Thoracic aorta (tissue), 2 donors: ENCODE data around the gene CRYGC. TPM values are rescaled to one million over a fixed set of nuclear protein-coding genes. Genes with fewer than 3 reads are reported as not detected.
"Not testable (repeated sequence)": the region's sequence is repeated elsewhere in the genome, so short reads cannot be mapped to it uniquely, and the experiment has no call there.

Source experiments
- ATAC-seq: fragments of 150-250 bp; one replicate; pipeline ENCODE4 v1.8.0; 2017; ENCODE audit warnings: low read depth; ENCODE audit not compliant: insufficient number of reproducible peaks, low FRiP score
- DNase-seq: peaks from one replicate; pipeline ENCODE4 v3.0.0-alpha.2; 2020; ENCODE audit warnings: low spot score
- H3K27ac ChIP-seq, 2 donors: fragments of 200-600 bp; sonication (generic); 1 replicate in 1 of 2; 2 replicates in 1 of 2; pipeline ENCODE4 v1.5.1; 2016; ENCODE audit warnings: mild to moderate bottlenecking in 2 of 2, moderate library complexity in 2 of 2
- H3K27me3 ChIP-seq: fragments of 200-600 bp; sonication (generic); replicated peaks from 2 replicates; pipeline ENCODE4 v1.6.0; 2016; ENCODE audit warnings: mild to moderate bottlenecking; ENCODE audit not compliant: insufficient read depth
- H3K36me3 ChIP-seq: fragments of 200-600 bp; sonication (generic); one replicate; pipeline ENCODE4 v1.5.1; 2016
- H3K4me1 ChIP-seq, 2 donors: fragments of 200-600 bp; sonication (generic); 1 replicate in 1 of 2; 2 replicates in 1 of 2; pipeline versions ENCODE4 v1.5.1 to v1.6.0; 2016; ENCODE audit warnings: low read depth in 2 of 2, mild to moderate bottlenecking in 1 of 2; ENCODE audit not compliant: control insufficient read depth in 1 of 2
- H3K4me3 ChIP-seq: fragments of 200-600 bp; sonication (generic); 2 replicates; pipeline ENCODE4 v1.5.1; 2016; ENCODE audit warnings: mild to moderate bottlenecking
- H3K9me3 ChIP-seq: fragments of 200-600 bp; sonication (generic); 2 replicates; pipeline ENCODE4 v1.5.1; 2016
- total RNA-seq, 2 donors: library from RNA; depleted of rRNA; stranded (reverse); fragments of >200 nt; gene quantifications; one replicate each; pipeline versions ENCODE4 v1.1.0 to v1.2.3, GENCODE V29; 2016
- TF ChIP-seq, protein P1 (sequence below): fragments of 200-600 bp; sonication (generic); IDR thresholded peaks from one replicate; pipeline ENCODE4 v1.5.1; 2019; ENCODE audit warnings: antibody characterized with exemption

CRYGC gene
- total RNA-seq, 2 donors from 2014 or later = not detected

DNA sequence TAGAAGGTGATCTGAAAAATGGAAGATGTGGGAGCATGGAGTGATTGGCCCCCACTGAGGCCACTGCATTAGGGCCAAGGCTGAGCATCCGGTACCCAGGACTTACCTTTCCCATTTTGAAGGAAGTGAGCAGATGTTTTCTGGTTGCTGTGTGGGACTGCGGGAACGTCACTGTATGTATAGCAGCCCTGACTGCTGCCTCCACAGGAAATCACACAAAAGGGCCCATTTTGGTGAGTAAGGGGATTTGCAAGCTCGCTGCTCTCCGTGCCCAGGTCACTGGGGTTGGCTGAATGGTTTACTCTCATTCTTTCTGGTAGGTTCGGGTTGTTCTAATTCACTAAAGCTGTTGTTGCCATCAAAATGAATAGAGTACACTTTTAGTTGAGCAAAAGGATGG, 16.4 kb upstream of the CRYGC start, which contains the start of gene CRYGB:
Gene CRYGB (minus strand): TSS at position 153 of the 400 bp plus-strand sequence. CDS start 38 bp downstream, at position 115.
- Histone ChIP-seq H3K36me3 (no peaks in the 10 kb centered on the region), H3K9me3 (no peaks in the 10 kb centered on the region), H3K27me3 (no peaks in the 10 kb centered on the region), H3K4me3 (no peak within 1 kb of the TSS), H3K4me1 (no peaks in the 10 kb centered on the region), H3K27ac (no peak within 1 kb of the TSS)
- TF ChIP-seq, protein P1, sequence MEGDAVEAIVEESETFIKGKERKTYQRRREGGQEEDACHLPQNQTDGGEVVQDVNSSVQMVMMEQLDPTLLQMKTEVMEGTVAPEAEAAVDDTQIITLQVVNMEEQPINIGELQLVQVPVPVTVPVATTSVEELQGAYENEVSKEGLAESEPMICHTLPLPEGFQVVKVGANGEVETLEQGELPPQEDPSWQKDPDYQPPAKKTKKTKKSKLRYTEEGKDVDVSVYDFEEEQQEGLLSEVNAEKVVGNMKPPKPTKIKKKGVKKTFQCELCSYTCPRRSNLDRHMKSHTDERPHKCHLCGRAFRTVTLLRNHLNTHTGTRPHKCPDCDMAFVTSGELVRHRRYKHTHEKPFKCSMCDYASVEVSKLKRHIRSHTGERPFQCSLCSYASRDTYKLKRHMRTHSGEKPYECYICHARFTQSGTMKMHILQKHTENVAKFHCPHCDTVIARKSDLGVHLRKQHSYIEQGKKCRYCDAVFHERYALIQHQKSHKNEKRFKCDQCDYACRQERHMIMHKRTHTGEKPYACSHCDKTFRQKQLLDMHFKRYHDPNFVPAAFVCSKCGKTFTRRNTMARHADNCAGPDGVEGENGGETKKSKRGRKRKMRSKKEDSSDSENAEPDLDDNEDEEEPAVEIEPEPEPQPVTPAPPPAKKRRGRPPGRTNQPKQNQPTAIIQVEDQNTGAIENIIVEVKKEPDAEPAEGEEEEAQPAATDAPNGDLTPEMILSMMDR = no peak
- DNase-seq (no peak), ATAC-seq (no peak)

DNA sequence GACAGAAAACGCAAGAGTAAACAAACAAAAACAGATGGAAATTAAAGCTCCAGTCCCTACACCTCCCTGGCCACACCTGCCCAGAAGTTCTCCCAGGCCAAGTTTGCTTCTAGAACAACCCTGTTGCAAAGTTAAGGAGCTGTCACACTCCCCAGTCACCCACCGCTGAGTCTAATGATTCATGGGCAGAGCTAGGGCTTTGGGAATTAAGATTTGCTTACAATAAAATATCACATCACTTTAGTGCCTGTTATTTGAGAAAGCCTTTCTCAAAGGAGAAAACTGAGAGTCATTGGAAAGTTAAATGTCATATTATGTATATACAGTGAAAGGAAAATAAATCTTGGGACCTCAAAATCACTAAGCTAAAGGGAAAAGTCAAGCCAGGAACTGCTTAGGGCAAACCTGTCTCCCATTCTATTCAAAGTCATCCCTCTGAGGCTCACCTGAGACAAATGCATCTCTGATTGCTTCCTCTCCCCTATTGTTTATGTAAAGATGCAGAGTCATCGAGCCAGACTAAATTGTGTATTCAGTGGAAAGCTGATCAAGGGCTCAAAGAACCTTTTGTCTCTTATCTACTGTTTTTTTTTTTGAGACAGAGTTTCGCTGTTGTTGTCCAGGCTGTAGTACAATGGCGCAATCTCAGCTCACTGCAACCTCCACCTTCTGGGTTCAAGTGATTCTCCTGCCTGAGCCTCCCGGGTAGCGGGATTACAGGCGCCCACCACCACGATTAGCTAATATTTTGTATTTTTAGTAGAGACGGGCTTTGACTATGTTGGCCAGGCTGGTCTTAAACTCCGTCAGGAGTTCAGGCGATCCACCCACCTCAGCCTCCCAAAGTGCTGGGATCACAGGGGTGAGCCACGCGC, 13.5 kb upstream of the CRYGC start:
- TF ChIP-seq, protein P1 = no peak
- H3K27me3 ChIP-seq = no peaks in the 10 kb centered on the region
- no peaks in the 10 kb centered on the region for H3K9me3 ChIP-seq
- no peak overlapping the region for H3K4me3 ChIP-seq
- H3K27ac ChIP-seq = no peak overlapping the region
- ATAC-seq = no peak
- H3K36me3 ChIP-seq = no peaks in the 10 kb centered on the region
- no peak for DNase-seq
- H3K4me1 ChIP-seq = no peaks in the 10 kb centered on the region

DNA sequence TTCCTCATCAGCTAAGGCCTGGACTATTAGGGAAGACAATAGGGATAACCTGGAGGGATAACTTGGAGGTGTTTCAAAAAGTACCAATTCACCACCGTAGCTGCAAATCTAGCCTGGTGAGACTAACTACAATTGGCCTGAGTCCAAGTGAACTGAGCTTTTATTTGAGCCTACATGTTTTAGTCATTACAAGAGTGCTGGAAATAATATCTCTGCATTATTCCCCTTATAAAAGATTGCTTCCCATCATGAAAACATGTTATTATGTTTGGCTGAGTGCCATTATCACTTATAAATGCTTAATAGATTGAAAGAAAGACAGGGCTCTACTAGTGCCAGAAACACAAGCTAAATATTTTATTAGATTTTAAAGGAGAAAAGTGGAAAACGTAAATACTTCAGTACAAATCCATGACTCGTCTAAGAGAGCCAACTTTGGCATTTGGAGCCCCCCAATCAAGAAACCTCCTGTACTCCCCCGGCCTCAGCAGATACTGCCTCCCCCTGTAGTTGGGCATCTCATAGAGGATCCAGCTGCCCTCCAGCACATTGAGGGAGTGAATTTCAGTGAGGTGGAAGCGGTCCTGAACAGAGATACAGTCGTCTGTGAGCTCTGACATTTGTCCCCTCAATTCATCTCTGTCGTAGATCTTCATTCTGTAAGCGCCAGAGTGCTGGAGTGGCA, 12.8 kb upstream of the CRYGC start:
- no peak overlapping the region for H3K4me3 ChIP-seq
- TF ChIP-seq, protein P1 = no peak
- H3K4me1 ChIP-seq = no peaks in the 10 kb centered on the region
- no peak for ATAC-seq
- H3K36me3 ChIP-seq = no peaks in the 10 kb centered on the region
- H3K27me3 ChIP-seq = no peaks in the 10 kb centered on the region
- DNase-seq = no peak
- no peaks in the 10 kb centered on the region for H3K9me3 ChIP-seq
- no peak overlapping the region for H3K27ac ChIP-seq

DNA sequence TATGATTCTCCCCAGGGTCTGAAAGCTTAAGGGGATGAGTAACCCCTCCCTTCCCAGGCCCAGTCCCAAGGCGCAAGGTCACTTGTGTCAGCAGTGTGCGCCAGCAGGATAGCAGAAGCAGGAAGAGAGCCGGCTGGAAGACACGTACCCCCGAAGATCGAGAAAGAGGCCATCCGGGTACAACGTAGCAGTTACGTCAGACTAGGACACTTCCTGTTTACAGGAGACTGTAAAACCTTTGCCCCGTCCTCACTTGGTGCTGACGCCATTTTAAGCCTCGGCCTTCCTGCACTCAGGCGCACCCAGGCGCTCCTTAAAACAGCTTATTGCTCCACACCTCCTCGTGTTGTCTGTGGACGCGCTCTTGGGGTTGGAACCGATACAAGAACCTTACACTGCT, 9.8 kb upstream of the CRYGC start:
- no peaks in the 10 kb centered on the region for H3K4me1 ChIP-seq
- no peaks in the 10 kb centered on the region for H3K9me3 ChIP-seq
- DNase-seq = no peak
- TF ChIP-seq, protein P1 = no peak
- H3K27me3 ChIP-seq = no peaks in the 10 kb centered on the region
- H3K27ac ChIP-seq = no peak overlapping the region
- ATAC-seq = no peak
- H3K36me3 ChIP-seq = no peaks in the 10 kb centered on the region
- no peak overlapping the region for H3K4me3 ChIP-seq

DNA sequence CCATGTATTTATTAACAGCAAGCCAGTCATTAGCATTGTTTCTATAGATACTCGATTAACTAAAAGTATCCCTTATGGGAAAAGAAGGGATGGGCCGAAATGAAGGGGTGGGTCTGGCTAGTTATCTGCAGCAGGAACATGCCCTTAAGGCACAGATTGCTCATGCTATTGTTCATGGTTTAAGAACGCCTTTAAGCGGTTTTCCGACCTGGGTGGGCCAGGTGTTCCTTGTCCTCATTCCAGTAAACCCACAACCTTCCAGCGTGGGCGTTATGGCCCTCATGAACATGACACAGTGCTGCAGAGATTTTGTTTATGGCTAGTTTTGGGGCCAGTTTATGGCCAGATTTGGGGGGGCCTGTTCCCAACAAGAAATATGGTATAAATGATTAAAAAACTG, 8.7 kb upstream of the CRYGC start:
- H3K4me3 ChIP-seq, H3K9me3 ChIP-seq, H3K36me3 ChIP-seq, H3K27ac ChIP-seq, H3K4me1 ChIP-seq, ATAC-seq, DNase-seq, H3K27me3 ChIP-seq: not testable (repeated sequence)
